Lower leg skin (tissue), 3 donors: Measurements from ENCODE around the gene RPS15.

Source experiments
- CTCF ChIP-seq, 3 donors: fragments of 450-650 bp; IDR thresholded peaks; one replicate each; pipeline ENCODE4 v1.5.1; 2016; ENCODE audit warnings: antibody characterized with exemption in 3 of 3, mild to moderate bottlenecking in 3 of 3, moderate library complexity in 2 of 3
- POLR2A ChIP-seq, 2 donors: fragments of 450-650 bp; IDR thresholded peaks; one replicate each; pipeline ENCODE4 v1.6.1; 2016 to 2017; ENCODE audit warnings: antibody characterized with exemption in 2 of 2, mild to moderate bottlenecking in 1 of 2, moderate library complexity in 1 of 2

- TF ChIP-seq POLR2A (IDR thresholded peaks at IDR 0.05) (no peak), CTCF (IDR thresholded peaks at IDR 0.05) (no peak)
Measured at GRCh38 chr19:1455336-1456120, 17.3 kb downstream of the RPS15 start.
